T47D (cell line): ENCODE data around the gene THRB.

Source experiments
- DNase-seq, 2 experiments: peaks; one replicate each; pipeline versions ENCODE4 v3.0.0 to v3.0.0-alpha.2; 2011 to 2012; ENCODE audit warnings: low read depth in 1 of 2, low spot score in 1 of 2
- JUND ChIP-seq: IDR thresholded peaks from 2 replicates; pipeline ENCODE4 v1.6.1; 2012; ENCODE audit warnings: low read depth
- in situ Hi-C: cut with HindIII; loops from 2 replicates; pipeline ENCODE4 v1.10.0; 2016; ENCODE audit warnings: low sequenced_read_pairs, low pct_unique_long_range_greater_than_20kb

THRB gene

DNA sequence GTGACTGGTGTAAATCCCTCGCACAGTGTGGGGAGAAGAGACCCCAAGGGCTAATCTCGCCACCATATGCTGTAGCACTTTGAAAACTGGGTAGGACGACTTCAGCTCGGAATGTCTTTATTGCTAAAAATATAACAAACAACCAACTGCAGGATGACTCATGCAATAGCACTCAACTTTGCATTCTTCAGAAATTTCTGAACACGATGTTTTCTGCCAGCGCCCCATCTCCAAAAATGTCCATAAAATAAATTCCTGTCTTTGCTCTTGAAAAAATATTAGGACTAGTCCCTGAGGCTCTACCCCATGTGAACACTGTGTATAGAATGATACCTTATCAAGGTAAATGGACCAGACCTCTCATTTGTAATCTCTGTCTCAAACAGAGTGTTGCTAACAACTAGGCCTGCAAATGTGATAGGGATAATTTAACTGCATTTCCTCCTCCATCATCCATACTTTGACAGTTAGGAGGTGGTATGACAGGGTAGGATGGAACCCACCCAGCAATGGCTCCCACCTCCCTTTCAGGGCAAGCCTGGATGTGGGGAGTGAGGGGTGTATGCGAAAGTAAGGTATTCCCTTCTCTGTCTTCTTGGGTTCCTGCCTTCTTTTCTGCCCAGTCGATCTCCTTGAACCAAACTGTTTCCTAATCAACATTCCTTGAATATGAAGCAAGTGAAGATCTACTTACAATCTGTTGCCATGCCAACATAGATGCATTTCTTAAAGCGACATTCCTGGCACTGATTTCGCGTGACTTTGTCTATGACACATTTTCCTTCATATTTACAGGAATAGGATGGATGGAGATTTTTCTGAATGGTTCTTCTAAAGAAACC, 348.4 kb downstream of the THRB start:
- no peak for DNase-seq
- in situ Hi-C loops, result no loop called here

DNA sequence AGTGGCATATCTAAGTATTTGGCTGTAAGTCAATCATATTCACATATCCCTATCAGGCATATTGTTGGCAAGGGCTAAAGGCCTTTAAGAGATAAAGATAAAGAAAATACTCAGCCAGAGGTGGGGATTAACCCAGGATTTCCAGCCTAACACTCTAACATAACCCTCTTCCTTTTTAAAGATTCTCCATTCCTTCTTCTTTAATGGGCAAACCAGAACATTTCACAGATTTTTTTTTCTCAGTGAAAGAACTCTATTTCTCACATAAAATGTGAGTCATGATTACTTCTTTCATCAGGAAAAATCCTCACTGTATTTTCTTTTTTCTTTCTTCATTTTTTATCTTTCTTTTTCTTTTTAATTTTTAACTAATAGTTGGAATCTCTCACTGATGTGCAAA, 349.2 kb downstream of the THRB start:
- no peak for DNase-seq
- in situ Hi-C loops, result no loop called here
- TF ChIP-seq JUND, result no peak

More for the DNA sequence above, 348.4 kb downstream of the THRB start:
- no peak for TF ChIP-seq JUND

DNA sequence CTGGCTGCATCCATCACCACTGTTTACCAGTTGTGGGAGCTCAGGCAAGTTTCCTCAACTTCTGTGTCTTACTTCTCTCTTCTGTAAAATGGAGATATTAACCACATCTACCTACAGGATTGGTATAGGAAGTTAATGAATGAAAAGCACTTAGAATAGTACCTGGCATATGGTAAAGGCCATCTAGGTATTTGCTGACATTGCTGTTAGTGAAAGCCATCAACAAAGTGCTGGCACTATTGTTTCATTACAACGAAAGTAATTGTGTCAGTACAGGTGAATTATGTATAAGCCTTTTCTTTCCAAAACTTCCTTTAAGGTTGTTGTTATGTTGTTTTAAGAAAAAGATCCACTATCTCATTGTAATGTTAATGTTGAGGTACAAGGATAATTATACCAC, 352.5 kb downstream of the THRB start:
- no peak for TF ChIP-seq JUND
- in situ Hi-C loops, result no loop called here
- no peak for DNase-seq

DNA sequence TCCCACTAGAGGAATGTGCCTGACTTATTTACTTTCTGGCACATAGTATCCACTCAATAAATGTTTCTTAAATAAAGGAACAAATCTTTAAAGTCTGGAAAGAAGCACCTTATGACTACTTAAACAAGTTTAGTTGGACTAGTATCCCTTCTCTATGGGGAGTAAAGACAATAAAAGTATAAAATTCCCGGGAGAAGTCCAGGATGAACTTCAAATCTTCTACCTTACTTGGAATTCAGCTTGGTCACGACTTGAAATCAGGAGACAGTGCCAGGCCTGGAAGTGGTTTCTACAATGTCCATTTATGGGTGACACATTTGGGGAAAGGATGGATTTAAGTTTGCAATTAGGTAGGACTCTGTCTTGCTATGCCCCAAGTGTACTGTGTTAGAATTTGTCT, 353.1 kb downstream of the THRB start:
- DNase-seq, result no peak
- TF ChIP-seq JUND, result no peak
- in situ Hi-C loops, result no loop called here

DNA sequence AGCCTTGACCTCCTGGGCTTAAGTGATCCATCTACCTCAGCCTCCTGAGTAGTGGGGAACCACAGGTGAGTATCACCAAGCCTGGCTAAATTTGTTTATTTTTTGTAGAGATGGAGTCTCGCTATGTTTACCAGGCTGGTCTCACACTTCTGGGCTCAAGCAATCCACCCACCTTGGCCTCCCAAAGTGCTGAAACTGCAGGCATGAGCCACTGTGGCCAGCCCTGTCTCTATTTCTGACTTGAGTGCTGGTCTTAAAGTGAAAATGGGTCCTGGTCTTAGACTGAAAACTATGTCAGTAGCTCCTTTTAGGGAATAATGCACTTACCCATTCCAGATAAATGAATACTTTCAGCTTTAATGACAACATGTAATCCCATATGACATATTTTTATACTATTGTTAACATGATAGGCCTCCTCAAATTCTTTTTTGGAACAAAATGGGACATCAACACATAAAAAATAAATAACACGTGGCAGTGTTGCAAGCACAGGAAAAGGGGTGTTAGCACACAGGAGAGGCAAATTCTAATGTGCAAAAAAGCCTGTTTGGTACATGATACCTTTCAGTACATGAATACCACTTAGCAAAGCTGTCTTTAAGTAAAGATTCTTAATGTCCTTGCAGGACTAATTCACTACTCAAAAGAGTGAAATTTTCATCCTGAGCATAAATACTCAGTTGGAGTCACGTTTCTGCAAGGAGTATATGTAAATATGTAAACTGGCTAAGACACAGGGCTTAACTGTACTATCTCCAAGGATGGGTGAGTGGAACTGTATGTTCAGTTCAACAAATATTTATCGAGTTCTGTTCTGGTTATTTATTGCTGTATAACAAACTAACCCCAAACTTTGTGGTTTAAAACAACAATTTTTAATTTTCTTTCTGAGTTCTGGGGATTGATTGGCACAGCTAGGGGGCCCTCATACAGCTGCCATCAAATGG, 354.9 kb downstream of the THRB start:
- peak in 1 of 2 experiments; percentile 19 for DNase-seq
- TF ChIP-seq JUND, result no peak
- in situ Hi-C loops, result no loop called here

DNA sequence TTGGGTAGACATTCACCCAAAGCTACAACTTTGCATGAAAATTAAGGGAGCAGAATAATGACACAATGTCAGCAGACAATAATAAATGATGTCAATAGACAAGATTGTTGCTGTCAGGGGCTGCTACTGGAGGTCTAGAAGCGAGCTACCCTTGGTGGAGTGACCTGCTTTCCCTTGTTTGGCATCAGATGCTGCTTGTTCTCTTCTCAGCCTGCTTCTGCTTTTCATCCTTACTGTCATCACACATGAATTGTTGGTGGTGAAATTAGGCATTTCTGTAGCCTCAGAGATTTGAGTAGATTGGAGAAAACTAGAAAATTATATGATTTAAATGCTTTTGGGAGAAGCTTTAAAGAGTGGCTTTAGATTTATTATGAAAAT, 355.8 kb downstream of the THRB start:
- no peak for TF ChIP-seq JUND
- in situ Hi-C loops, result no loop called here
- no peak for DNase-seq

DNA sequence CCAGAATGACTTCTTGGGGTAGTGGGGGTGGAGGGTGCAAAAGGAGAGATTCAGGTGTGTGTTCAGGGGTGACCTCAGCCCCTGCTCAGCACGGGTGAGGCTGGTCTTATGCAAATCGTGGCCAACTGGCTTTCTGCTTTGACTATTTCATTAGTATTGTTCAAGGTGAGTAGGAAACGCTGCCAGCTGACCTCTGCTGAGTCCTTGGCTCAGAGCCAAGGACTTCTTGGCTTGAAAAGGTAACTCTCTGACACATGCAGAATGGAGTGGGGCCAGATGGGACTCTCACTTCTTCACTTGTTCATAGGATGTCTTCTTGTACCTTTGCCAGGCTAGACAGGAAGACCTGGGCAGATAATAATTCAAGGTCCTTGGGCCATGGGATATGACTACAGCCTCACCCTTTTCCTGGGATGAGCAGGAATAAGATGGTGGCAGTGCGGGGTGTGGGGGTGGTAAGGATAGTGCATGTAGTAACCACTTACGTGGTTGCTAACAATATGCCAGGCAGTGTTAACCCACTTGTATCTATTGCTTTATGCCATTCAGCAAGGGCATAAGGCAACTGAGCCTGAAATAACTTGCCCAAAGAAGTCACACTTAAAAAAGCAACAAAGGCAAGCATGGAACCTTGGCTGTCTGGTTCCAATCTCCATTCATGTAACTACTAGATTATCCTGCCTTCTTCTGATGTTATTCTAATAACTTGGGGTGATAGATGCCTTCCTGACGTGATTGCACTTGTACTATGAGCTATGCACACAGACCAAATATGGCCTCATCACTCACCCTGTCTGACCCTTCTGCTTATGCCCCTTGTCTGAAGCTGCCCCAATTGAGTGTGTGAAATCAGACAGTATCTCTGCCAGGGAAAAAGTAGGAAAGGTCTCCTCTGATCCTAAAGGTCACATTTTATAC, 356.4 kb downstream of the THRB start:
- in situ Hi-C loops, result no loop called here
- peak in 1 of 2 experiments; percentile 34 for DNase-seq
- no peak for TF ChIP-seq JUND

DNA sequence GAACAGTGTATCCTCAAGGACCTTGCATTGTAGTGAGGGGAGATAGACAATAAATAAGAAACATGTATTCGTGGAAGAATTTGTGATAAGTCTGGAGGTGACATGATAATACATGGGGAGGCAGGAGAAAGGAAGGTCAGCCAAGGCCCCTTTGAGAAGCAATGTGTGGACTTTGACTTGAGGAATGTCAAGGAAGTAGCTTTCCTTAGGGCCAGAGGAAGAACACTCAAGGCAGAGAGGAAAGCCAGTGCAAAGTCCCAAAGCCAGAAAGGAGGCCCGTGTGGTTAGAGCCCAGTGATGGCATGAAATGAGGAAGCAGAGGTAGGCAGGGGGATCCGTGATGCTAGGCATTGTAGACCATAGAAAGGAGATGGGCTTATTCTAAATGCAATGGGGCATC, 357.3 kb downstream of the THRB start:
- in situ Hi-C loops, result no loop called here
- no peak for TF ChIP-seq JUND
- DNase-seq, result no peak

DNA sequence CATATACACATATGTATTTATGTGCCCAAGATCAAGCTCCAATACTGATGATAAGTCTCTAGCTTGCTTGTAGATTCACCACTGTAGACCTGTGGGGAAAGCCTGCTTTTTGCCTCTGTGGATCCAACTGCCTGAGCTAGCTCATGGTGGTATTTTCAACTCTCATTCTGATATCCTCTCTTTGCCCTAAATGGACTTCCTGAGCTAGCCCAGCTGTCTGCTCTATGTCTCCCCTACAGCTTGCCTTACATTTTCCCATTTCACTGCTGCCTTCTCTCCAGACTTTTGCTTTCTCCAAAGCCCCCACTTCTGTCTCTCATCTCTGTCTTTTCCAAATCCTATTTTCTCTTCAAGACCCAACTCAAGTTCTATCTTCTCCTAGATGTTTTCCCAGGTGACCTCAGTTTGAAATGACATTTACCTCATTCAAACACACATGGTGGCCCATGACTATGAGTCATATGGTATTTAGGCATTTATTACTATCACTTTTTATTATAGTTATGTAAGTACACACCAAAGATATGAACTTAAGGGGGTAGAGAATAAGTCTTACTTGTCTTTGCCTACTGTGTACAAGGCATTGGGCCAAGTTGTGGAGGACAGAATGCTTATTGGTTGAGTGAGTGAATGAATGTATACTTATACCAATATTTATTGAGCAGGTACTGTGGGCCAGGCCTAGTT, 357.9 kb downstream of the THRB start:
- no peak for DNase-seq
- TF ChIP-seq JUND, result no peak
- in situ Hi-C loops, result no loop called here

DNA sequence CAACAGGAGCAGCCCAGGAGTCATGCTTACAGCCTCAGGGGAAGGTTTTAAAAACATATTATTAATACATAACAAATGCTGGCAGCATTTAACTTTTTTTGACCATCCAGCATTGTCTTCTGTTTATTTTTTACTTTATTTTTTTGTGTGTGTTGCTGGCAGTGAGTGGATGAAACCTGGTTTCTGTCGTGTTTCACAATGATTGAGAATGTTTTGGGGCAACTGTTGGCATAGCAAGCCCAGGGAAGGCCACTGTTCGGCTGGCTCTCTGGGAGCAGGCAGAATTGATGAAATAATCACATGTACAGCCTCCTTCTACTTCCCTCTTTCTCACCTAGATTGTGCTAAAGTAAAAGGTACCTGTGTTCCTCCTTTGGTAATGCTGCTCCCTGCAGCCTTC, 359.4 kb downstream of the THRB start:
- DNase-seq, result no peak
- in situ Hi-C loops, result no loop called here
- no peak for TF ChIP-seq JUND

DNA sequence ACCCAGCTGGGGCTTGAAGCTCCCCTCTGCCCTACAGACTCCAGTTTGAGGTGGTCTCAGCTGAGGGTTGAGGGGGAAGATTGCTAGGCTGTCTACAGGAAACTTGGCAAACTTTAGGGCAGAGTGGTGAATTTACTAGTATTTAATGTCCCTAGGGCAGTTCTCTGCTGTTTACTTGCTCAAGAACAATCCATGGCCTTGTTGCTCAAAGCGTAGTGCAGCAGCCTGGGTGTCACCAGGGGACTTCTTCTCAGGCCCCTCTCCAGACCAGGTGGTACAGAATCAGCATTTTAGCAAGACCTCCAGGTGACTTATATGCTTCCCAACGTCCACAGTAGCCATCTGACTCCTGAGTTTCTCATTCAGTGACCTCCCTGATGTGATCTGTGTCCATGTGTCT, 360.7 kb downstream of the THRB start:
- no peak for TF ChIP-seq JUND
- DNase-seq, result no peak
- in situ Hi-C loops, result no loop called here

DNA sequence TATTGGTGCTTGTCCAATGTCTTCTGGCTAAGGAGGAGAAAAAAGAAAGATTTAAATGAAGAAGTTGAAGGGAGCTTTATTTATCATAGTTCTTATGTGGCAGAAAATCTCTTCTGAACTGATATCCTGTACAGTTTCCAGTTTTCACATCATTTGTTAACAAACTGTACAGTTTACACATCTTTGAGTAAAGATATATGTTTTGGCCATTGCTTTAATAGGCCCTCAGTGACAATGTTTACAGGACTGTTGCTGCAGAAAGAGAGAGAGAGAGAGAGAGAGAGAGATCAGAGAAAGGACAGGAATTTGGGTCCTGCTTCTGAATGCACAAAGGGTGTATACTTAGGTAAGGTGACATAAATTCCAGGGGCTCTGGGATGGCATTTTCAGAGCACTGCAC, 361.2 kb downstream of the THRB start:
- no peak for TF ChIP-seq JUND
- in situ Hi-C loops, result no loop called here

More for the DNA sequence above, 361.2 kb downstream of the THRB start:
- no peak for DNase-seq
